HG03139 (cell line): ENCODE data around the gene MT2A.

Source experiments
- ATAC-seq: cut with Tn5 transposase; IDR thresholded peaks from one replicate; pipeline ENCODE4 v1.9.1; 2021; ENCODE audit not compliant: unreplicated experiment

MT2A gene

DNA sequence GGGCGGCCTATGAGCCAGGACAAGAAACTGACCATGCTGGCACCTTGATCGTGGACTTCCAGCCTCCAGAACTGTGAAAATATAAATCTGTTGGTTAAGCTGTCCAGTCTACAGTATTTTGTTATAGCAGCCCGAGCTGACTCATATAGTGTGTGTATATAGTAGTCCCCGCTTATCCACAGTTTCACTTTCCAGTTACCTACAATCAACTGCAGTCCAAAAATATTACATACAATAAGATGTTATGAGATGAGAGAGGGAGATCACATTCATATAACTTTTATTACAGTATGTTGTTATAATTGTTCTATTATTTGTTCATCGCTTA is 14.1 kb upstream of the MT2A start:
- ATAC-seq, result no peak

- ATAC-seq, result no peak
Observed at GRCh38 chr16:56600398-56600999, 7.9 kb upstream of the MT2A start.

DNA sequence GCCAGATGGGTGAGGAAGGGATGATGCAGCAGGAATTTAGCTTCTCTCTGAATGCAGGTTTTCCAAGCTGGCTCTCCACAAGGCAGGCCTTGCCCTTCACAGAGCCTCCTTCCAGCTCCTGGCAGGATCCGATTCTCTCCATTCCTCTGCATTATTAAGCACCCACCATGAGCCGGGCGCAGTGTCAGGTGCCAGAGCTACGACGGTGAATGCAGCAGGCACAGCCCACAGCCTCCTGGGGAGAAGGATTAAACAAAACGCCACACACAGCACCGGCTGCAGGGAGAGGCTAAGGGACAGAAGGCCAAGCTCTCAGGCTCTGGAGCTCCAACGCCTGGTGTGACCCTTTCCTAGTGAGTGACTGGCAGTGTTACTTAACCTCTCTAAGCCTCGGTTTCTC is 7.1 kb upstream of the MT2A start:
- ATAC-seq, result no peak

GRCh38 chr16:56603589-56603988 is 4.8 kb upstream of the MT2A start:
- ATAC-seq, result no peak

- ATAC-seq, result no peak
Observed at GRCh38 chr16:56604966-56605365, 3.4 kb upstream of the MT2A start.

GRCh38 chr16:56605475-56605874 is 2.9 kb upstream of the MT2A start:
- no peak for ATAC-seq

- no peak for ATAC-seq
Observed at GRCh38 chr16:56606071-56606475, 2.3 kb upstream of the MT2A start.

DNA sequence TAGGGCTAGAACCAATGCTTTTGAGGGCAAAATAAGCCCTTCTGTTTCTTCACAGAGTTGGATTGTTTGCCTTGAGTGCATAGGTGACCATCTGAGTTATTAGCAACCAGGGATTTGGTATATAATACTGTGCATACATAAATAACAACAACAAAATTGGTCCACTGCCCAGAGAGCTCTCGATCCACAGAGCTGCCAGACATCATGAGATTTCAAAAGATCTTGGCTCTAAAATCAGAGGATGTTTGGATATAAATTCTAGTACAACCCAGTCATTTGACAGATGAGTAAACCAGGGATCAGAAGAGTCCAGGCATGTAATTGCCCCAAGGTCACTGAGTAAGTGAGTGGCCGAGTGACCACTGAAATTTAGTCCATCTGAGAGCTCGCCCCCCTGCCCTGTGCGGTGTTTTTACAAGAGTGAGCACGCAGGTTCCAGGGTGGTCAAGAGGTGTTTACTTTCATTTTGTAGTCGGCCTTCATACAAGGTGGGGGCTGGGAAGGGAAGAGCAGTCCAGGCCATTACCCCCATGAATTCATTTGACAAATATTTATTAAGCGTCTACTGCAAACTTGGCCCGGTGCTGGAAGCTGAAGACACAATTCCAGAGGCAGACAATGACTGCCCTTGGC is 1.8 kb upstream of the MT2A start:
- ATAC-seq, result no peak

GRCh38 chr16:56607109-56607618 is 1.2 kb upstream of the MT2A start:
- no peak for ATAC-seq

DNA sequence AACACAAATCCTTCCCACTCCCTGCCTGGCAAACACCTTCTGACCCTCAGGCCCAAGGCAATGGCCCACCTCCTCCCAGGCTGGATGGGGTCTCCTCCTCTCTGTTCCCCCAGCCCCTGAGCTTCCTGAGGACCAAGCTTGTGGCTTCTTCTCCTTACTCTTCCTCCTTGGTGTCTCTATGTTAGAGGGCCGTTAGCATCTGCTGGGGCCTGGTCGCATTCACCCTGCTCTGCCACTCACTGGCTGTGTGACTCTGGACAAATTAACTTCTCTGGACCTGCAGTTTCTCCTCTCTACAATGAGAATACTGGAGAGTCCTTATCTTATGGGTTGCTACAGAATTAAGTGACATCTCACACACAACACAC is 725 bp upstream of the MT2A start:
- ATAC-seq, result no peak

DNA sequence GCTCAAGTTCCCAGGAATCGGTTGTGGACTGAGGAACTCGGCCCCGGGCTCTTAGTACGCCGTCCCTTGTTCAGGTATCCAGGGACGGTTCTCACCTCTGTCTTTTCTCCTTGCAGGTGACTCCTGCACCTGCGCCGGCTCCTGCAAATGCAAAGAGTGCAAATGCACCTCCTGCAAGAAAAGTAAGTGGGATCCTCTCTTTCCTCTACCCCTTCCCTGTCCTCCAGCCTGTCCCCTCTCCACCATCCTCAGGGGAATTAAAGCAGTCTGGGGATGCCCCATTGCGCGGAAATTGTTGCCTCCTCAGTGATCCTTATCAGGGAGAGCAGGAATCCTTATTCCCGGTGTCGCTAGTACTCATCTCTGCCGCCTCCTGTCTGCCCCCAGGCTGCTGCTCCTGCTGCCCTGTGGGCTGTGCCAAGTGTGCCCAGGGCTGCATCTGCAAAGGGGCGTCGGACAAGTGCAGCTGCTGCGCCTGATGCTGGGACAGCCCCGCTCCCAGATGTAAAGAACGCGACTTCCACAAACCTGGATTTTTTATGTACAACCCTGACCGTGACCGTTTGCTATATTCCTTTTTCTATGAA is 585 bp downstream of the MT2A start:
- no peak for ATAC-seq

- ATAC-seq, result no peak
Observed at GRCh38 chr16:56609463-56609921, 1.1 kb downstream of the MT2A start.

DNA sequence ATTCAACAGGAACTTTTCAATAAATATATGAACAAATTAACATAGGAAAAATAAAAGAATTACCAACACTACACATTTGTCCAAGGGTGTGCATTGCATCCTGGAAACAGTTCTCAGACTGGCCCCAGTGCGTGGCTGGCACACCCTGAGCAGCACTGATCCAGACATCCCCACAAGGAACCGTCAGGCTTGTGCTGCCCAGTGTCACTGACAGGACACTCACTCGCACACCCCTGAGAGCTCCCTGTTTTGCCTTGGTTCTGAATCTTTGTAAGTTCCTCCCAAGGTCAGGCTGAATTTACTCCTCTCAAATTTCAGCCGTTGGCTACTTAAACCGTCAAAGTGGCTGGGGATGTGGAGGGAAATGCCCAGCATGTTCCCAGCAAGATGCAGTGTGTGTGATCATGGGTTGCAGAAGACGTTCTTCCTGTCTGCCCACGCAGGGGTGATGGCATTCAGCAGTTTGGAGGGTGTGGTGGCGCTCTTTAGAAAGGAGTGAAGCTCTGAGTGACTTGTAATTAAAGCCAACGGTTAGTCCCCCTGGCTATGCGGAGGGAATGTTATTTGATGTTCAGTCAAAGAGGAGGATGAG is 1.7 kb downstream of the MT2A start:
- no peak for ATAC-seq

- no peak for ATAC-seq
Observed at GRCh38 chr16:56610609-56611111, 2.3 kb downstream of the MT2A start.

GRCh38 chr16:56611281-56611833 is 3.0 kb downstream of the MT2A start:
- ATAC-seq, result no peak

DNA sequence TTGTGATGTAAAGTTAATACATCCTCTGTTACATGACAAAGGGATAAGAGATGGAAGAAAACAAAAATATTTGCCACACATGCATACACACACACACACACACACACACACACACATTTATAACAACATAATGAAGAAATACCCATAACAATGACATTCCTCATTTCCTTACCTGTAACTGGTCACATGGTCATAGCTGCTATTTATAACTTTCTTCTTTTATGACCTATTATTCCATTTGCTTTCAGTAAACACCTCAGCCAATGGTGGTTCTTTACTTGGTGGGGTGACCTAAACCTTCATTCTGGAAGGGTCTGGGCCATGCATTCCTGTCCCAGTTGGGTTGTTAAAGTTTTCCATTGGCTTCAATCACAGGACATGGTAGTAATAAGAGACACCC is 5.3 kb downstream of the MT2A start:
- no peak for ATAC-seq

GRCh38 chr16:56614549-56614991 is 6.2 kb downstream of the MT2A start:
- ATAC-seq, result no peak

- no peak for ATAC-seq
Observed at GRCh38 chr16:56615353-56615752, 7.0 kb downstream of the MT2A start.

GRCh38 chr16:56616608-56617211 is 8.3 kb downstream of the MT2A start:
- no peak for ATAC-seq

- no peak for ATAC-seq
Observed at GRCh38 chr16:56617212-56618085, 9.1 kb downstream of the MT2A start.
